PC-3 (cell line): ENCODE data around the gene PAGE2B.

ENCODE experiments used
- CTCF ChIP-seq: fragments of 300-600 bp; sonication (generic); conservative IDR thresholded peaks from 2 replicates; pipeline ENCODE4 v1.5.1; 2017; ENCODE audit warnings: antibody characterized with exemption, low read depth, mild to moderate bottlenecking, low read length
- EZH2 ChIP-seq: fragments of 300-600 bp; sonication (generic); IDR thresholded peaks from one replicate; pipeline ENCODE4 v1.6.1; 2017; ENCODE audit warnings: antibody characterized with exemption, mild to moderate bottlenecking, low read length; ENCODE audit not compliant: unreplicated experiment
- EZH2phosphoT487 ChIP-seq: fragments of 300-600 bp; sonication (generic); IDR thresholded peaks from 2 replicates; pipeline ENCODE4 v1.6.1; 2018; ENCODE audit warnings: mild to moderate bottlenecking, antibody characterized with exemption, low read length, borderline replicate concordance

- TF ChIP-seq CTCF (no peak), EZH2 (no peak), EZH2phosphoT487 (no peak)
Measured at GRCh38 chrX:55102754-55103153, 27.9 kb downstream of the PAGE2B start.
